K562 (cell line): Measurements from ENCODE around the gene CD22. TPM values are rescaled to one million over a fixed set of nuclear protein-coding genes. Genes with fewer than 3 reads are reported as not detected.

Experiments
- ATAC-seq: fragments of 200-7000 bp; cut with Tn5 transposase; 3 replicates; pipeline ENCODE4 v1.9.1; 2020; ENCODE audit warnings: moderate library complexity
- BruUV-seq: library from RNA; stranded (reverse); fragments of 400-500 nt; replicated peaks from 2 replicates; lab custom pipeline; 2021; lab: Mats Ljungman, UMichigan
- CTCF ChIA-PET: fragments of 300-600 bp; formaldehyde crosslinking; extraction: SDS; loops from one replicate; lab custom pipeline; 2021; ENCODE audit warnings: low intra/inter-chr PET ratio; lab: Yijun Ruan, JAX
- POLR2A ChIA-PET: fragments of 300-600, 350-650 bp; sonication (Branson Sonifier 250); formaldehyde crosslinking; extraction: SDS; loops from one replicate; lab custom pipeline; 2021; ENCODE audit warnings: antibody characterized with exemption, inconsistent platforms; lab: Yijun Ruan, JAX
- DNase-seq, 4 experiments: peaks; one replicate each; pipeline versions ENCODE4 v3.0.0 to v3.0.0-alpha.2; 2011 to 2018; ENCODE audit warnings: low spot score in 3 of 4, mixed read lengths in 3 of 4; ENCODE audit errors: extremely low read depth in 1 of 4
- FAIRE-seq: peaks from 2 replicates; lab custom pipeline; 2011; peaks lifted over from hg19 to GRCh38; lab: Jason Lieb, UNC
- H2AFZ ChIP-seq: 2 replicates; pipeline ENCODE4 v1.6.0; 2011; ENCODE audit warnings: low read depth, low read length, control low read depth, inconsistent platforms
- H3K27ac ChIP-seq: fragments of 200-600 bp; 3 replicates; pipeline ENCODE4 v1.8.0; 2011; ENCODE audit warnings: low read depth, mild to moderate bottlenecking, control low read depth, inconsistent platforms, low read length, moderate library complexity, mixed read lengths; ENCODE audit errors: extremely low read depth
- H3K27me3 ChIP-seq, 2 experiments: fragments of 300-600 bp in 1 of 2; 2 replicates in 1 of 2; 3 replicates in 1 of 2; pipeline versions ENCODE4 v1.6.0 to v1.8.0; 2011; ENCODE audit warnings: inconsistent platforms in 2 of 2, low read length in 2 of 2, mild to moderate bottlenecking in 1 of 2, mixed read lengths in 1 of 2, moderate library complexity in 1 of 2; ENCODE audit not compliant: control insufficient read depth in 2 of 2, insufficient read depth in 2 of 2
- H3K36me3 ChIP-seq: fragments of 300-600 bp; 3 replicates; pipeline ENCODE4 v1.8.0; 2011; ENCODE audit warnings: mild to moderate bottlenecking, low read length, inconsistent platforms; ENCODE audit not compliant: control insufficient read depth, insufficient read depth
- H3K4me1 ChIP-seq, 2 experiments: fragments of 200-600 bp in 1 of 2; replicated peaks in 1 of 2; 2 replicates in 1 of 2; 3 replicates in 1 of 2; pipeline versions ENCODE4 v1.5.1 to v1.8.0; 2011; ENCODE audit warnings: inconsistent platforms in 2 of 2, low read length in 2 of 2, mild to moderate bottlenecking in 1 of 2, mixed read lengths in 1 of 2, moderate library complexity in 1 of 2; ENCODE audit not compliant: control insufficient read depth in 2 of 2, insufficient read depth in 2 of 2
- H3K4me2 ChIP-seq: 2 replicates; pipeline ENCODE4 v1.6.1; 2011; ENCODE audit warnings: low read length, control low read depth, inconsistent platforms, mixed read lengths; ENCODE audit not compliant: insufficient read depth
- H3K4me3 ChIP-seq: fragments of 200-600 bp; sonication (generic), shearing (Covaris generic); 2 replicates; pipeline ENCODE4 v1.5.1; 2016; ENCODE audit warnings: control low read depth, inconsistent platforms
- H3K79me2 ChIP-seq: fragments of 200-600 bp; 3 replicates; pipeline ENCODE4 v1.8.0; 2011; ENCODE audit warnings: low read length, inconsistent platforms; ENCODE audit not compliant: control insufficient read depth, insufficient read depth
- H3K9ac ChIP-seq, 2 experiments: 2 replicates each; pipeline versions ENCODE4 v1.6.0 to v1.6.1; 2011; ENCODE audit warnings: low read depth in 2 of 2, low read length in 2 of 2, control low read depth in 1 of 2, inconsistent platforms in 1 of 2, mild to moderate bottlenecking in 1 of 2, mixed read lengths in 1 of 2; ENCODE audit not compliant: insufficient read depth in 1 of 2
- H3K9me1 ChIP-seq: one replicate; pipeline ENCODE4 v1.6.0; 2011; ENCODE audit warnings: inconsistent platforms, mild to moderate bottlenecking, low read length, moderate library complexity; ENCODE audit not compliant: control insufficient read depth, insufficient read depth
- H3K9me3 ChIP-seq: replicated peaks from 2 replicates; pipeline ENCODE4 v1.5.1; 2011; ENCODE audit warnings: low read depth, low read length, inconsistent platforms; ENCODE audit not compliant: control insufficient read depth, insufficient read depth
- H4K20me1 ChIP-seq: replicated peaks from 2 replicates; pipeline ENCODE4 v1.6.1; 2011; ENCODE audit warnings: low read length, inconsistent platforms, mixed read lengths; ENCODE audit not compliant: control insufficient read depth, insufficient read depth
- CCAR2 ChIP-seq: fragments of 200-400 bp; formaldehyde crosslinking; IDR thresholded peaks from 2 replicates; pipeline ENCODE4 v1.6.1; 2017; ENCODE audit warnings: mild to moderate bottlenecking, low read depth, low read length
- E2F3 ChIP-seq: fragments of 250-450 bp; sonication (Bioruptor Pico); IDR thresholded peaks from 2 replicates; pipeline ENCODE4 v1.4.0; 2020; ENCODE audit warnings: mild to moderate bottlenecking
- ETS2 ChIP-seq: IDR thresholded peaks from 2 replicates; pipeline ENCODE4 v1.6.1; 2016; ENCODE audit warnings: borderline replicate concordance, missing genetic modification characterization, mild to moderate bottlenecking, moderate library complexity, missing compliant biosample characterization; ENCODE audit not compliant: poor library complexity, severe bottlenecking
- HMGXB4 ChIP-seq: sonication (generic); formaldehyde crosslinking; IDR thresholded peaks from 2 replicates; pipeline ENCODE4 v1.8.1; 2023; ENCODE audit warnings: mild to moderate bottlenecking, missing genetic modification reagents
- ILF3 ChIP-seq: fragments of 450-650 bp; IDR thresholded peaks from 2 replicates; pipeline ENCODE4 v1.6.1; 2018; ENCODE audit warnings: antibody characterized with exemption, mild to moderate bottlenecking, moderate library complexity, borderline replicate concordance
- NELFE ChIP-seq: IDR thresholded peaks from 2 replicates; pipeline ENCODE4 v1.6.1; 2011; ENCODE audit warnings: mild to moderate bottlenecking; ENCODE audit not compliant: insufficient read depth, insufficient read length
- NFXL1 ChIP-seq: fragments of 450-650 bp; formaldehyde crosslinking; IDR thresholded peaks from 2 replicates; pipeline ENCODE4 v1.4.0; 2021; ENCODE audit warnings: mild to moderate bottlenecking
- PPARD ChIP-seq: fragments of 250-450 bp; sonication (Bioruptor Pico); IDR thresholded peaks from 2 replicates; pipeline ENCODE4 v1.8.0; 2022; ENCODE audit warnings: inconsistent platforms, mild to moderate bottlenecking, moderate library complexity
- U2AF1 ChIP-seq: fragments of 200-400 bp; formaldehyde crosslinking; optimal IDR thresholded peaks from 2 replicates; pipeline ENCODE3; 2017; ENCODE audit warnings: mild to moderate bottlenecking, low read depth, low read length, moderate library complexity
- ZFP30 ChIP-seq: fragments of 250-450 bp; sonication (Bioruptor Pico); IDR thresholded peaks from 2 replicates; pipeline ENCODE4 v1.8.0; 2022; ENCODE audit warnings: moderate library complexity, mild to moderate bottlenecking, inconsistent platforms, borderline replicate concordance
- ZNF140 ChIP-seq: fragments of 250-450 bp; sonication (Bioruptor Pico); IDR thresholded peaks from 2 replicates; pipeline ENCODE4 v1.8.0; 2021; ENCODE audit warnings: moderate library complexity, mild to moderate bottlenecking, inconsistent platforms
- WGBS: fragments of 100-300 bp; shearing (Covaris generic); methylation state at CpG from one replicate; pipeline ENCODE4 v1.1.6; 2016; ENCODE audit warnings: low coverage, mixed read lengths; ENCODE audit not compliant: insufficient coverage; ENCODE audit errors: missing lambda C conversion rate; 5-methylcytosine and 5-hydroxymethylcytosine counted together
- in situ Hi-C: fragments of 300-500 bp; cut with MboI; formaldehyde crosslinking; loops from 4 replicates; pipeline ENCODE4 v1.15.0; 2018; ENCODE audit warnings: inconsistent platforms, mixed read lengths
- intact Hi-C: fragments of 100-400 bp; cut with micrococcal nuclease; formaldehyde crosslinking; loops from 2 replicates; pipeline ENCODE4 v1.14.2; 2022
- polyA plus RNA-seq, 8 experiments: library from polyadenylated mRNA; depleted of rRNA in 4 of 8; stranded (reverse) in 5 of 8; unstranded in 3 of 8; fragments of >200 nt; fragmentation: Nextera tagmentation in 2 of 8; fragmentation: Illumina TruSeq in 1 of 8; extraction: Ambion mirVana in 2 of 8; extraction: Trizol in 1 of 8; gene quantifications; 2 replicates each; pipeline versions ENCODE4 v1.2.1 to v1.2.3, GENCODE V29; 2011 to 2014; ENCODE audit warnings: inconsistent platforms in 1 of 8, missing spikeins in 1 of 8
- total RNA-seq, 7 experiments: library from RNA; depleted of rRNA in 6 of 7; stranded (reverse); fragments of >200 nt in 6 of 7; fragmentation: Illumina TruSeq in 2 of 7; extraction: Trizol in 2 of 7; gene quantifications; 2 replicates each; pipeline versions ENCODE4 v1.2.1 to v1.2.3, GENCODE V29; 2011 to 2021; ENCODE audit warnings: low replicate concordance in 1 of 7
- TF ChIP-seq, protein P1 (sequence below): fragments of 250-450 bp; sonication (Bioruptor Pico); IDR thresholded peaks from 2 replicates; pipeline ENCODE4 v1.8.0; 2021; ENCODE audit warnings: moderate library complexity, mild to moderate bottlenecking, inconsistent platforms

CD22 gene
- total and polyA plus RNA-seq, 9 of the 15 experiments (the other 6 are each of a cell fraction or from before 2014, with no cell fraction given): 0.29 to 5.0 (median 3.5) TPM

DNA sequence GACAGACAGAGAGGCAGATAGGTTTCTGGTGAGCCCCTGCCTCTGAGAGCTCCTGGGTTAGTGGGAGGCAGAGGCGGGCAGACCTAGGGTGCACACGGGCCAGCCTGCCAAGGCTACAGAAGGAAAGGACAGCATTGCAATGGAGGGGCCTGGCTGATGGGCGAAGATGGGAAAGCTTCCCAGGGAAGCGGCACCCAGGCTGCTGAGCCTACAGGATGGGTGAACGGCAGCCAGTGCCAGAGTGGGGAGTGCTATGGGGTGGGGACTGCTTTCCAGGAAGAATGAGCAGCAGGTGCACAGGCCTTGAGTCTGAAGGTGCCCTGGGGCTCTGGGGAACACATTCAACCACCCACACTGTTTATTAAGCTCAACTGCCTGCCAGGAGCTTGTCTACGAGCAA is 37.7 kb upstream of the CD22 start:
- in situ Hi-C loops (no loop called here), intact Hi-C loops (no loop called here)
- Histone ChIP-seq H3K27ac (no peak overlapping the region), H4K20me1 (no peaks in the 10 kb centered on the region), H3K4me1 (peaks cover 10 to 42% of the 10 kb centered on the region in 2 experiments; a peak in 4 of 5 replicates), H3K4me2 (no peak overlapping the region), H3K79me2 (no peaks in the 10 kb centered on the region)
- 16% methylated on average over 6 of the region's 6 CpGs for WGBS
- CTCF ChIA-PET: no interaction called here
- no peak for FAIRE-seq
- no TSS peak for BruUV-seq
- no peak for TF ChIP-seq ETS2 (tag)
- TF ChIP-seq, all 486 proteins: peak for 0
- DNase-seq (no peak), ATAC-seq (no peak)
- POLR2A ChIA-PET: interaction anchor here (0.7 to 1.3 kb wide), 5 partner anchors 9 to 299 kb away, joined by 3 to 10 read pairs (median 5); no protein-coding TSS in a partner anchor
- Histone ChIP-seq H3K9me1 (no peaks in the 10 kb centered on the region), H3K9ac (0 out of 4 replicates have a peak overlapping the region, but pooled peaks of 1 of the 2 experiments have one; percentile 12), H3K27me3 (peaks cover 2 to 12% of the 10 kb centered on the region in 2 experiments; a peak in 2 of 5 replicates), H2AFZ (no peak overlapping the region), H3K9me3 (no peaks in the 10 kb centered on the region), H3K4me3 (no peak overlapping the region), H3K36me3 (no peaks in the 10 kb centered on the region)

GRCh38 chr19:35291916-35292315 is 37.1 kb upstream of the CD22 start, which contains the start of gene MAG:
TSS of gene MAG (plus strand) at chr19:35292161. CDS start at chr19:35295409, 3,248 bp downstream.
- Histone ChIP-seq H3K9ac (peak within 1 kb of the TSS in 1 of 2 experiments; percentile 23; a peak in 1 of 4 replicates), H3K36me3 (no peaks in the 10 kb centered on the region), H3K4me1 (peaks cover 16 to 47% of the 10 kb centered on the region in 2 experiments; a peak in 4 of 5 replicates), H4K20me1 (no peaks in the 10 kb centered on the region), H3K9me3 (no peaks in the 10 kb centered on the region), H3K27ac (no peak within 1 kb of the TSS), H3K4me3 (no peak within 1 kb of the TSS), H3K79me2 (no peaks in the 10 kb centered on the region), H3K4me2 (no peak within 1 kb of the TSS), H2AFZ (no peak within 1 kb of the TSS), H3K9me1 (no peaks in the 10 kb centered on the region), H3K27me3 (peaks cover 2 to 12% of the 10 kb centered on the region in 2 experiments; a peak in 2 of 5 replicates)
- ATAC-seq (no peak), FAIRE-seq (no peak), DNase-seq (no peak)
- intact Hi-C loops: no loop called here
- in situ Hi-C loops: no loop called here
- 11% methylated on average over 7 of the region's 12 CpGs for WGBS
- no TSS peak for BruUV-seq
- POLR2A ChIA-PET: interaction anchor here (0.5 to 1.3 kb wide), 3 partner anchors 9 to 229 kb away, joined by 3 to 10 read pairs (median 7); no protein-coding TSS in a partner anchor
- CTCF ChIA-PET: no interaction called here
- TF ChIP-seq ILF3: no peak
- no peak for TF ChIP-seq CCAR2
- TF ChIP-seq U2AF1: no peak
- no peak for TF ChIP-seq NFXL1 (CRISPR knock-in tag)
- TF ChIP-seq ZNF140: no peak
- TF ChIP-seq PPARD (CRISPR knock-in tag): no peak
- TF ChIP-seq ZFP30 (CRISPR knock-in tag): no peak
- no peak for TF ChIP-seq NELFE
- no peak for TF ChIP-seq E2F3 (CRISPR knock-in tag)
- TF ChIP-seq, protein P1, sequence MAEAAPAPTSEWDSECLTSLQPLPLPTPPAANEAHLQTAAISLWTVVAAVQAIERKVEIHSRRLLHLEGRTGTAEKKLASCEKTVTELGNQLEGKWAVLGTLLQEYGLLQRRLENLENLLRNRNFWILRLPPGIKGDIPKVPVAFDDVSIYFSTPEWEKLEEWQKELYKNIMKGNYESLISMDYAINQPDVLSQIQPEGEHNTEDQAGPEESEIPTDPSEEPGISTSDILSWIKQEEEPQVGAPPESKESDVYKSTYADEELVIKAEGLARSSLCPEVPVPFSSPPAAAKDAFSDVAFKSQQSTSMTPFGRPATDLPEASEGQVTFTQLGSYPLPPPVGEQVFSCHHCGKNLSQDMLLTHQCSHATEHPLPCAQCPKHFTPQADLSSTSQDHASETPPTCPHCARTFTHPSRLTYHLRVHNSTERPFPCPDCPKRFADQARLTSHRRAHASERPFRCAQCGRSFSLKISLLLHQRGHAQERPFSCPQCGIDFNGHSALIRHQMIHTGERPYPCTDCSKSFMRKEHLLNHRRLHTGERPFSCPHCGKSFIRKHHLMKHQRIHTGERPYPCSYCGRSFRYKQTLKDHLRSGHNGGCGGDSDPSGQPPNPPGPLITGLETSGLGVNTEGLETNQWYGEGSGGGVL (CRISPR knock-in tag): no peak
- no peak for TF ChIP-seq HMGXB4
